Lower leg skin (tissue), 4 donors: Measurements from ENCODE around the gene TFPI. TPM values are rescaled to one million over a fixed set of nuclear protein-coding genes. Genes with fewer than 3 reads are reported as not detected.
"Not testable (repeated sequence)": the region's sequence is repeated elsewhere in the genome, so short reads cannot be mapped to it uniquely, and the experiment has no call there.

Experiments used
- DNase-seq, 2 donors: peaks; one replicate each; pipeline ENCODE4 v3.0.0-alpha.2; 2019; ENCODE audit warnings: low spot score in 2 of 2
- H3K4me3 ChIP-seq: fragments of 200-600 bp; sonication (generic); 2 replicates; pipeline ENCODE4 v1.5.1; 2017; ENCODE audit warnings: mild to moderate bottlenecking, low read depth; ENCODE audit not compliant: poor library complexity, severe bottlenecking
- POLR2A ChIP-seq, 2 donors: fragments of 450-650 bp; IDR thresholded peaks; one replicate each; pipeline ENCODE4 v1.6.1; 2016 to 2017; ENCODE audit warnings: antibody characterized with exemption in 2 of 2, mild to moderate bottlenecking in 1 of 2, moderate library complexity in 1 of 2
- WGBS, 2 donors: methylation state at CpG; one replicate each; pipeline ENCODE4 v1.1.5; 2018; 5-methylcytosine and 5-hydroxymethylcytosine counted together
- intact Hi-C: fragments of 100-400 bp; cut with DNase I; formaldehyde crosslinking; loops from one replicate; pipeline ENCODE4 v1.15.0; 2023; ENCODE audit warnings: low total_unique reads
- total RNA-seq, 4 donors: library from RNA; depleted of rRNA; stranded (reverse); fragments of >200 nt; gene quantifications; one replicate each; pipeline ENCODE4 v1.1.0, GENCODE V29; 2016
- TF ChIP-seq, protein P1 (sequence below), 3 donors: fragments of 450-650 bp; IDR thresholded peaks; one replicate each; pipeline ENCODE4 v1.5.1; 2016; ENCODE audit warnings: antibody characterized with exemption in 3 of 3, mild to moderate bottlenecking in 3 of 3, moderate library complexity in 2 of 3

Gene TFPI
- total RNA-seq, 4 donors from 2014 or later, result 15.6 to 28.4 (median 16.0) TPM

DNA sequence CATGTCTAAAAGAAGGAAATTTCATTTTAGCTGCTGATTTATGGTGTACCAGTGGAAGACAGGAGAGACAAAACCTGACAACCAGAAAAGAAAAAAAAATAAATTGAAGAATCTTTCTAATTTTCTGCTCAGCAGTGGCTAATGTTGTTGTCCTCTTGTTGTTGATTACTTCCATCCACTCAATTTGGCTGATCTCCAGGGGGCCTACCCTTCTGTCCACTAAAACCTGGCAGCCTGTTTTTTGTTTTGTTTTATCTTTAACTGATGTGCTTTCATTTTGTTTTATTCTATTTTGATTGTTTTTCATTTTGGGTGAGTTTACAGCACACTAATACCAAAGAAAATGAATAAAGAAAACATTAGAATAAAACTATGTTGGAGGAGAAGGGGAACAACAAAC, 27.4 kb downstream of the TFPI start:
- no peak overlapping the region for H3K4me3 ChIP-seq
- no peak for TF ChIP-seq POLR2A (IDR thresholded peaks at IDR 0.05)
- TF ChIP-seq, protein P1, sequence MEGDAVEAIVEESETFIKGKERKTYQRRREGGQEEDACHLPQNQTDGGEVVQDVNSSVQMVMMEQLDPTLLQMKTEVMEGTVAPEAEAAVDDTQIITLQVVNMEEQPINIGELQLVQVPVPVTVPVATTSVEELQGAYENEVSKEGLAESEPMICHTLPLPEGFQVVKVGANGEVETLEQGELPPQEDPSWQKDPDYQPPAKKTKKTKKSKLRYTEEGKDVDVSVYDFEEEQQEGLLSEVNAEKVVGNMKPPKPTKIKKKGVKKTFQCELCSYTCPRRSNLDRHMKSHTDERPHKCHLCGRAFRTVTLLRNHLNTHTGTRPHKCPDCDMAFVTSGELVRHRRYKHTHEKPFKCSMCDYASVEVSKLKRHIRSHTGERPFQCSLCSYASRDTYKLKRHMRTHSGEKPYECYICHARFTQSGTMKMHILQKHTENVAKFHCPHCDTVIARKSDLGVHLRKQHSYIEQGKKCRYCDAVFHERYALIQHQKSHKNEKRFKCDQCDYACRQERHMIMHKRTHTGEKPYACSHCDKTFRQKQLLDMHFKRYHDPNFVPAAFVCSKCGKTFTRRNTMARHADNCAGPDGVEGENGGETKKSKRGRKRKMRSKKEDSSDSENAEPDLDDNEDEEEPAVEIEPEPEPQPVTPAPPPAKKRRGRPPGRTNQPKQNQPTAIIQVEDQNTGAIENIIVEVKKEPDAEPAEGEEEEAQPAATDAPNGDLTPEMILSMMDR (IDR thresholded peaks at IDR 0.05), result no peak
- intact Hi-C loops, result no loop called here
- DNase-seq, result no peak

DNA sequence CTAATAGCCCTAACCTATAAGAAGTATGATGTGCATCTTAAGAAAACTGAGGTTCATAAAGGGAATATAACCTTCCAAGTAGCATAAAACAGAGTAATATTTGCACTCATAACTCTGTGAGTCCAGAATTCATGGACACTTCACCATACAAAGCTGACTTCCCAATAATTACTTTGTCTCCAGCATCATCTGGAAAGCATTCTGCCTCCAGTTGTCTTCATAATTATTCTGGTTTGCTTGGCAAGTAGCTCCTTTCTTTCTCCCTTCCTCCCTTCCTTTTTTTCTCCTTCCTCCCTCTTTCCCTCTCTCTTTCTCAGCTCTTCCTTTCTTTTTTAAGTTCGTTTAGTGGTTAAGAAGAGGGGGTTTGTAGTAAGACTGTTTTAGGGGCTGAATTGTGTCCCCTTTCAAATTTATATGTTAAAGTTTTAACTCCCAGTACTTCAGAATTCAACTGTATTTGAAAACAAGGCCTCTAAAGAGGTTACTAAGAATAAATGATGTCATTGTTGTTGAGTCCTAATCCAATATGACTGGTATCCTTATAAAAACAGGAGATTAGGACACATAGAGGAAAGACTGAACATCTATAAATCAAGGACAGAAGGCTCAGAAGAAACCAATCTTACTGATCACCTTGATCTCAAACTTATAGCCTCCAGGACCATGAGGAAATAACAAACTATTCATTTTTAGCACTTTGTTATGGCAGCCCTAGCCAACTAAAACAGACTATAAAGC, 28.9 kb downstream of the TFPI start:
- intact Hi-C loops, result no loop called here
- no peak overlapping the region for H3K4me3 ChIP-seq
- no peak for DNase-seq
- TF ChIP-seq, protein P1 (IDR thresholded peaks at IDR 0.05), result no peak
- no peak for TF ChIP-seq POLR2A (IDR thresholded peaks at IDR 0.05)
- WGBS, 2 donors, result 50 to 54% methylated on average over 1 of the region's 1 CpG

DNA sequence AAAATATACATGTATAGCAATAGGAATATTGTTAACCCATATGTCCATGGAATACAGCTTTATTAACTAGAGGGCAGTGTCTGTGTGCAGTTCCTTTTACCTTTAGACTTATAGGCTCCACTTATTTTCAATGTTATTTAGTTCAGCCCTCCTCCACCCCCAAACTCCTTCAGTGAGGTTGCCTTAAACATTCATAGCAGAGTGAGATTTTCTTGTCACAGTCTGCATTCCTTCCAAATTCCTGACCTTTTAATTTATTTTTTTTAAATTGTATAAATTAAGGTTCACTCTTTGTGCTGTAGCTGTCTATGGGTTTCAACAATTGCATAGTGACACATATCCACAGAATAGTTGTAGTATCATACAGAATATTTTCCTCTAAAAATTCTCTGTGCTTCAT, 30.9 kb downstream of the TFPI start:
- H3K4me3 ChIP-seq, result no peak overlapping the region
- DNase-seq, result no peak
- TF ChIP-seq POLR2A (IDR thresholded peaks at IDR 0.05), result no peak
- TF ChIP-seq, protein P1 (IDR thresholded peaks at IDR 0.05), result no peak
- intact Hi-C loops, result no loop called here

DNA sequence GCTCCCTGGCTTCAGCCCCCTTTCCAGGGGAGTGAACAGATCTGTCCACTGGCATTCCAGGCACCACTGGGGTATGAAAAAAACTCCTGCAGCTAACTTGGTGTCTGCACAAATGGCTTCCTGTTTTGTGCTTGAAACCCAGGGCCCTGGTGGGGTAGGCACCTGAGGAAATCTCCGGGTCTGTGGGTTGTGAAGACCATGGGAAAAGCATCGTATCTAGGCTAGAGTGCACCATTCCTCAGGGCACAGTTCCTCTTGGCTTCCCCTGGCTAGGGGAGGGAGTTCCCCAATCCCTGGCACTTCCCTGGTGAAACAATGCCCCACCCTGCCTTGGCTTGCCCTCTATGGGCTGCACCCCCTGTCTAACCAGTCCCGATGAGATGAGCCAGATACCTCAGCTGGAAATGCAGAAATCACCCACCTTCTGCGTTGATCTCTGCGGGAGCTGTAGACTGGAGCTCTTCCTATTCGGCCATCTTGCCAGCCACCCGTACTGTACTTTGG, 34.1 kb downstream of the TFPI start:
- 52 to 62% methylated on average over 7 of the region's 7 CpGs for WGBS, 2 donors
- intact Hi-C loops, result no loop called here

DNA sequence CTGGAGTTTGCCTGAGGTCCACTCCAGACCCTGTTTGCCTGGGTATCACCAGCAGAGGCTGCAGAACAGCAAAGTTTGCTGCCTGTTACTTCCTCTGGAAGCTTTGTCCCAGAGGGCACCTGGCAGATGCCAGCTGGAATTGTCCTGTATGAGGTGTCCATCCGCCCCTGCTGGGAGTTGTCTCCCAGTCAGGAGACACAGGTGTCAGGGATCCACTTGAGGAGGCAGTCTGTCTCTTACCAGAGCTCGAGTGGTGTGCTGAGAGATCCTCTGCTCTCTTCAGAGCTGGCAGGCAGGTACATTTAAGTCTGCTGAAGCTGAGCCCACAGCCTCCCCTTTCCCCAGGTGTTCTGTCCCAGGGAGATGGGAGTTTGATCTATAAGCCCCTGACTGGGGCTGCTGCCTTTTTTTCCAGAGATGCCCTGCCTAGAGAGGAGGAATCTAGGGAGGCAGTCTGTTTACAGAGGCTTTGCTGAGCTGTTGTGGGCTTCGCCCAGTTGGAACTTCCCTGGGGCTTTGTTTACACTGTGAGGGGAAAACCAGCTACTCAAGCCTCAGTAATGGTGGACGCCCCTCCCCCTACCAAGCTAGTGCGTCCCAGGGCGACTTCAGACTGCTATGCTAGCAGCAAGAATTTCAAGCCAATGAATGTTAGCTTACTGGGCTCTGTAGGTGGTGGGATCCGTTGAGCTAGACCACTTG, 34.7 kb downstream of the TFPI start:
- H3K4me3 ChIP-seq, result no peak overlapping the region
- TF ChIP-seq POLR2A (IDR thresholded peaks at IDR 0.05), result no peak
- TF ChIP-seq, protein P1 (IDR thresholded peaks at IDR 0.05), result no peak
- 69 to 76% methylated on average over 7 of the region's 7 CpGs for WGBS, 2 donors
- intact Hi-C loops, result no loop called here
- no peak for DNase-seq

More for the DNA sequence above, 34.1 kb downstream of the TFPI start:
- no peak overlapping the region for H3K4me3 ChIP-seq
- TF ChIP-seq, protein P1 (IDR thresholded peaks at IDR 0.05), result no peak
- no peak for TF ChIP-seq POLR2A (IDR thresholded peaks at IDR 0.05)
- DNase-seq, result no peak

DNA sequence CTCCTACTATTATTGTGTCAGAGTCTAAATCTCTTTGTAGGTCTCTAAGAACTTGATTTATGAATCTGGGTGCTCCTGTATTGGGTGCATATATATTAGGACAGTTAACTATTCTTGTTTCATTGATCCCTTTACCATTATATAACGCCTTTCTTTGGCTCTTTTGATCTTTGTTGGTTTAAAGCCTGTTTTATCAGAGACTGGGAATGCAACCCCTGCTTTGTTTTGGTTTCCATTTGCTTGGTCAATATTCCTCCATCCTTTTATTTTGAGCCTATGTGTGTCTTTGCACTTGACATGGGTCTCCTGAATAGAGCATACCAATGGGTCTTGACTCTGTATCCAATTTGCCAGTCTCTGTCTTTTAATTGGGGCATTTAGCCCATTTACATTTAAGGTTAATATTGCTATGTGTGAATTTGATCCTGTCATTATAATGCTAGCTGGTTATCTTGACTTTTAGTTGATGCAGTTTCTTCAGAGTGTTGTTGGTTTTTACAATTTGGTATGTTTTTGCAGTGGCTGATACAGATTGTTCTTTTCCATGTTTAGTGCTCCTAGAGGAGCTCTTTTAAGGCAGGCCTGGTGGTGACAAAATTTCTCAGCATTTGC, 36.4 kb downstream of the TFPI start:
- intact Hi-C loops, H3K4me3 ChIP-seq, DNase-seq: not testable (repeated sequence)
- WGBS, 2 donors, result 83 to 97% methylated on average over 1 of the region's 1 CpG

DNA sequence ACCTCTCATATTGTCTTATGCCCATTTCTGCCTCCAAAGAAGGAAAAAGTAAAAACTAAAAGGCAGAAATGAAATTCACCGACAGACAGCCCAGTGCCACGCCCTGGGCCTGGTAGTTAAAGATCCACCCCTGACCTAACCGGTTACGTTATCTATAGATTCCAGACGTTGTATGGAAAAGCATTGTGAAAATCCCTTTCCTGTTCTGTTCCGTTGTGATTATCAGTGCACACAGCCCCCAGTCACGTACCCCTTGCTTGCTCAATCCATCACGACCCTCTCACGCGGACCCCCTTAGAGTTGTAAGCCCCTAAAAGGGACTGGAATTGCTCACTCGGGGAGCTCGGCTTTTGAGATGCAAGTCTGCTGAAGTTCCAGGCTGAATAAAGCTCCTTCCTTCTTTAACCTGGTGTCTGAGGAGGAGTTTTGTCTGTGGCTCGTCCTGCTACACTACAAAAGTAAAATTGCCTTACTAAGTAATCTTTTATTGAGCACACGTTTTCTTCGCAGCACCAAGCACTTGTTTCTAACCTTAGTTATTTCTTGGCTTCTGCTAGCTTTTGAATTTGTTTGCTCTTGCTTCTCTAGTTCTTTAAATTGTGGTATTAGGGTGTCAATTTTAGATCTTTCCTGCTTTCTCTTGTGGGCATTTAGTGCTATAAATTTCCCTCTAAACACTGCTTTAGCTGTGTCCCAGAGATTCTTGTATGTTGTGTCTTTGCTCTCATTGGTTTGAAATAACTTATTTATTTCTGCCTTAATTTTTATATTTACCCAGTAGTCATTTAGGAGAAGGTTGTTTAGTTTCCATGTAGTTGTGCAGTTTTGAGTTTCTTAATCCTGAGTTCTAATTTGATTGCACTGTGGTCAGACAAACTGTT, 37.4 kb downstream of the TFPI start:
- WGBS, 2 donors, result 88 to 92% methylated on average over 15 of the region's 15 CpGs
- DNase-seq, H3K4me3 ChIP-seq, intact Hi-C loops: not testable (repeated sequence)
